Measurements from ENCODE around the gene KIF27. TPM values are rescaled to one million over a fixed set of nuclear protein-coding genes. Genes with fewer than 3 reads are reported as not detected.
A peak's percentile ranks its signal among the peaks of the same experiment; 100 is the strongest.
"Not testable (repeated sequence)": the region's sequence is repeated elsewhere in the genome, so short reads cannot be mapped to it uniquely, and the experiment has no call there.

Gene KIF27
- total RNA-seq, 4 donors from 2014 or later, result 3.9 to 5.4 (median 4.5) TPM

- TF ChIP-seq POLR2AphosphoS5 (IDR thresholded peaks at IDR 0.05), result peak in 1 of 2 donors; percentile 54
- H3K27me3 ChIP-seq; H3K4me1 ChIP-seq; H3K4me3 ChIP-seq; H3K9me3 ChIP-seq; DNase-seq (ENCODE audit: extremely low spot score); intact Hi-C loops (cut with DNase I); H3K27ac ChIP-seq (replicated peaks in 1 of 4): not testable (repeated sequence)
- WGBS, result 61% methylated on average over 3 of the region's 3 CpGs
- peaks cover 0 to 19% (median 4%) of the 10 kb centered on the region in 4 donors for H3K36me3 ChIP-seq
These were observed 35.5 kb downstream of the KIF27 start for GRCh38 chr9:83885559-83886240.

DNA sequence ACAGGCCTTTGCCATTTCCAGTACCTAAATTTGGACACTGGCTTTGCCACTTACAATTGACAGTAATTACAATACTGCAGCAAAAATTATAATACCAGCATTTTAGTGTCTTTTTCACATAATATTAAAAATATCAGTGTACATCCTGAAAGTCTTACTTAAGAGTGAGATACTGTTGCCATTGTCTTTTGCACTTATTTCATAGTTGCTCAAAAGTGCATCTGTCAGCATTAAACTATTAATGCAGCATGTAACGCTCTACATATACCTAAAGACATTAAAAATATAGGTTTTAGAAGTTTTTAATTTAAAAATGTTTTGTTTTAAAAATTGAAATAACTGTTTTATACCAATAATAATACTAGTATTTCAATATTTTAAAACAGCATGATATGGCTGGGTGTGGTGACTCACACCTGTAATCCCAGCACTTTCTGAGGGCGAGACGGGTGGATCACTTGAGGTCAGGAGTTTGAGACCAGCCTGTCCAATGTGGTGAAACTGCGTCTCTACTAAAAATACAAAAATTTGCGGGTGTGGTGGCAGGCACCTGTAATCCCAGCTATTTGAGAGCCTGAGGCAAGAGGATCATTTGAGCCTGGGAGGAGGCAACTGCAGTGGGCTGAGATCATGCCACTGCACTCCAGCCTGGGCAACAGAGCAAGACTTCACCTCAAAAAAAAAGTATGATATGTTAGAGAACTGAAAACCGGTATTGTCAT is 39.4 kb downstream of the KIF27 start:
- WGBS, result 99% methylated on average over 6 of the region's 6 CpGs
- H3K4me3 ChIP-seq; H3K27ac ChIP-seq (replicated peaks in 1 of 4); intact Hi-C loops (cut with DNase I); DNase-seq (ENCODE audit: extremely low spot score); H3K4me1 ChIP-seq; H3K27me3 ChIP-seq; H3K9me3 ChIP-seq: not testable (repeated sequence)
- peaks cover 0 to 14% (median 1%) of the 10 kb centered on the region in 4 donors for H3K36me3 ChIP-seq

GRCh38 chr9:83875559-83875958 is 45.7 kb downstream of the KIF27 start:
- not testable (repeated sequence) for H3K27ac ChIP-seq (replicated peaks in 1 of 4); DNase-seq (ENCODE audit: extremely low spot score)
- WGBS, result 90% methylated on average over 3 of the region's 3 CpGs

DNA sequence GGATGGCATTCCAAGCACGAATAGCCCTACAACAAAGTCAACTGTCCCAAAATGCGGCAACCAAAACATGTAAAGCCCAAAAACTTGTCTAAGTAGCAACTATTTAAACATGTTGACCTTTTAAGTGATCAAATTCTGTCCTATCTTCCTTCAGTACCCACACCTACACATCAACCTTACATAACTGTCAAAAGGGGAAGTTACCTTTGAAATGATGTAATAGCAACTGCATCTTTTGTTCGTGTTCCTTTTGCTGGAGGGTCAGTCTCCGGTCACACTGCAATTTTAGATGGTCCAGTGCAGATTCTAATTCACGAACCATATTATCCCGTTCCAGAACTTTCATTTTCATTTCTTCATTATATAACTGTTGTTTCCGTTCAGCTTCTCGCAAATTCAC is 71.3 kb downstream of the KIF27 start:
- H3K4me3 ChIP-seq; H3K27me3 ChIP-seq; H3K4me1 ChIP-seq; H3K27ac ChIP-seq (replicated peaks in 1 of 4); H3K9me3 ChIP-seq; intact Hi-C loops (cut with DNase I); DNase-seq (ENCODE audit: extremely low spot score): not testable (repeated sequence)
- peaks cover 0 to 31% (median 10%) of the 10 kb centered on the region in 4 donors for H3K36me3 ChIP-seq
- 95% methylated on average over 8 of the region's 8 CpGs for WGBS

More at GRCh38 chr9:83875559-83875958, 45.7 kb downstream of the KIF27 start:
- H3K9me3 ChIP-seq; H3K27me3 ChIP-seq; H3K4me1 ChIP-seq; H3K36me3 ChIP-seq; H3K4me3 ChIP-seq; intact Hi-C loops (cut with DNase I): not testable (repeated sequence)

- WGBS, result 74% methylated on average over 7 of the region's 7 CpGs
- H3K9me3 ChIP-seq; intact Hi-C loops (cut with DNase I); DNase-seq (ENCODE audit: extremely low spot score); H3K4me3 ChIP-seq; H3K4me1 ChIP-seq; H3K27me3 ChIP-seq; H3K27ac ChIP-seq (replicated peaks in 1 of 4); H3K36me3 ChIP-seq: not testable (repeated sequence)
- TF ChIP-seq, protein P1, sequence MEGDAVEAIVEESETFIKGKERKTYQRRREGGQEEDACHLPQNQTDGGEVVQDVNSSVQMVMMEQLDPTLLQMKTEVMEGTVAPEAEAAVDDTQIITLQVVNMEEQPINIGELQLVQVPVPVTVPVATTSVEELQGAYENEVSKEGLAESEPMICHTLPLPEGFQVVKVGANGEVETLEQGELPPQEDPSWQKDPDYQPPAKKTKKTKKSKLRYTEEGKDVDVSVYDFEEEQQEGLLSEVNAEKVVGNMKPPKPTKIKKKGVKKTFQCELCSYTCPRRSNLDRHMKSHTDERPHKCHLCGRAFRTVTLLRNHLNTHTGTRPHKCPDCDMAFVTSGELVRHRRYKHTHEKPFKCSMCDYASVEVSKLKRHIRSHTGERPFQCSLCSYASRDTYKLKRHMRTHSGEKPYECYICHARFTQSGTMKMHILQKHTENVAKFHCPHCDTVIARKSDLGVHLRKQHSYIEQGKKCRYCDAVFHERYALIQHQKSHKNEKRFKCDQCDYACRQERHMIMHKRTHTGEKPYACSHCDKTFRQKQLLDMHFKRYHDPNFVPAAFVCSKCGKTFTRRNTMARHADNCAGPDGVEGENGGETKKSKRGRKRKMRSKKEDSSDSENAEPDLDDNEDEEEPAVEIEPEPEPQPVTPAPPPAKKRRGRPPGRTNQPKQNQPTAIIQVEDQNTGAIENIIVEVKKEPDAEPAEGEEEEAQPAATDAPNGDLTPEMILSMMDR (IDR thresholded peaks at IDR 0.05), result peak in 1 of 3 experiments; percentile 7
These were observed 84.1 kb downstream of the KIF27 start for GRCh38 chr9:83837070-83837643.

DNA sequence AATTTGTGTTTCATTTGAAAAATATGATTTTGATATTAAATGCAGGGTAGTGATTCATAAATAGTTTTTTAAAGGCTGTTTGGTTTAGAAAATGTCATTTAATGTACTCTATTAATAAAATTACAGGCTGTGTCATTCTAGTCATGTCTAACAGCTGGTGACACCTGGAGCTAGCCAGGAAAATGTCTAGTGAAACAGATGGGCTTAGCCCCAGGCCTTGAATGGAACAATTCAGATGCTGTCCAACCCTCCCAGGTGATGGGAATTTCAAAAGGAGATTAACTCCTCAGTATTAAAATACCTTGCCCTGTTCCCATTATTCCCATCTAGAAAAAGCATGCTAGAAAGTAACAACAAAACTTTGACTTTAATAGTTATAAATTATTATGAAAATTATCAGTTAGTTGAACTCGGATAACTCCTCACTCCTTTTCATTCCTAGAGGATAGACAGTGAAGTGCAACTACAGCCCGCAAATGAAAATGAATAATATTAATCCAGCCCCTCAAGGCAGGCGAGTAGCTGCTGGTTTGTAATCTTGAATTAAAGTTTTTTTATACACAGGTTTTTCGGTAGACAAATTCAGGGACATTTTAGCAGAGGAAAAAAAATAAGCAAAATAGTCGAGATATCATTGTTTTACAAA is 90.7 kb downstream of the KIF27 start:
- TF ChIP-seq, protein P1 (IDR thresholded peaks at IDR 0.05), result peak in 1 of 3 experiments; percentile 7
- H3K4me3 ChIP-seq; DNase-seq (ENCODE audit: extremely low spot score); H3K27me3 ChIP-seq; H3K4me1 ChIP-seq; H3K9me3 ChIP-seq; intact Hi-C loops (cut with DNase I); H3K27ac ChIP-seq (replicated peaks in 1 of 4); H3K36me3 ChIP-seq: not testable (repeated sequence)
- 69% methylated on average over 5 of the region's 5 CpGs for WGBS

GRCh38 chr9:83824986-83825623 is 96.1 kb downstream of the KIF27 start:
- H3K4me3 ChIP-seq; H3K27ac ChIP-seq (replicated peaks in 1 of 4); intact Hi-C loops (cut with DNase I); DNase-seq (ENCODE audit: extremely low spot score); H3K9me3 ChIP-seq; H3K4me1 ChIP-seq; H3K27me3 ChIP-seq; H3K36me3 ChIP-seq: not testable (repeated sequence)
- 76% methylated on average over 3 of the region's 3 CpGs for WGBS

Data from esophagus muscularis mucosa (tissue), 4 donors.